Transverse colon (tissue), 4 donors: ENCODE data around the gene CFAP73. TPM values are rescaled to one million over a fixed set of nuclear protein-coding genes. Genes with fewer than 3 reads are reported as not detected.

Source experiments
- DNase-seq: peaks from one replicate; pipeline ENCODE4 v3.0.0-alpha.2; 2019
- H3K27ac ChIP-seq, 4 donors: fragments of 200-600 bp; sonication (generic); 2 replicates each; pipeline ENCODE4 v1.5.1; 2016 to 2018; ENCODE audit warnings: inconsistent platforms in 4 of 4
- H3K27me3 ChIP-seq: fragments of 200-600 bp; sonication (generic); 2 replicates; pipeline ENCODE4 v1.5.1; 2017; ENCODE audit warnings: inconsistent platforms
- H3K36me3 ChIP-seq, 4 donors: fragments of 200-600 bp; sonication (generic); 2 replicates each; pipeline ENCODE4 v1.5.1; 2017 to 2019; ENCODE audit warnings: inconsistent platforms in 4 of 4
- H3K4me1 ChIP-seq, 4 donors: fragments of 200-600 bp; sonication (generic); 2 replicates each; pipeline ENCODE4 v1.5.1; 2017 to 2020; ENCODE audit warnings: inconsistent platforms in 4 of 4
- H3K4me3 ChIP-seq, 4 donors: fragments of 200-600 bp; sonication (generic); 1 replicate in 1 of 4; 2 replicates in 3 of 4; pipeline versions ENCODE4 v1.5.1 to v1.6.1; 2017 to 2019; ENCODE audit warnings: inconsistent platforms in 4 of 4
- H3K9me3 ChIP-seq, 2 donors: fragments of 200-600 bp; sonication (generic); 2 replicates each; pipeline ENCODE4 v1.5.1; 2017 to 2019; ENCODE audit warnings: inconsistent platforms in 2 of 2
- CTCF ChIP-seq, 5 experiments: fragments of 200-600 bp in 3 of 5; fragments of 450-650 bp in 2 of 5; sonication (generic) in 3 of 5; IDR thresholded peaks; 1 replicate in 2 of 5; 2 replicates in 3 of 5; pipeline ENCODE4 v1.5.1; 2016 to 2017; ENCODE audit warnings: antibody characterized with exemption in 5 of 5, inconsistent platforms in 3 of 5, mild to moderate bottlenecking in 2 of 5, moderate library complexity in 1 of 5
- EP300 ChIP-seq: sonication (generic); formaldehyde crosslinking; IDR thresholded peaks from one replicate; pipeline ENCODE4 v1.6.1; 2017; ENCODE audit warnings: antibody characterized with exemption, low read depth
- POLR2A ChIP-seq: fragments of 450-650 bp; IDR thresholded peaks from one replicate; pipeline ENCODE4 v1.6.1; 2016; ENCODE audit warnings: antibody characterized with exemption, mild to moderate bottlenecking, moderate library complexity
- POLR2AphosphoS5 ChIP-seq, 3 donors: sonication (generic); formaldehyde crosslinking; IDR thresholded peaks; one replicate each; pipeline ENCODE4 v1.6.1; 2016; ENCODE audit warnings: antibody characterized with exemption in 3 of 3
- WGBS, 2 donors: methylation state at CpG; one replicate each; pipeline ENCODE4 v1.1.5; 2018; ENCODE audit warnings: low coverage in 1 of 2; 5-methylcytosine and 5-hydroxymethylcytosine counted together
- in situ Hi-C, 4 donors: fragments of 200-750 bp; cut with MboI; loops; one replicate each; pipeline versions ENCODE4 v1.15.0 to v1.15.1; 2017; ENCODE audit warnings: low sequenced_read_pairs in 3 of 4, low pct_ligation_motif_present in 1 of 4, low pct_unique_long_range_greater_than_20kb in 1 of 4
- intact Hi-C: fragments of 100-400 bp; cut with DNase I; formaldehyde crosslinking; loops from one replicate; pipeline ENCODE4 v1.15.1; 2023; ENCODE audit warnings: low total_unique reads
- total RNA-seq, 4 donors: library from RNA; depleted of rRNA; stranded (reverse); fragments of >200 nt; gene quantifications; one replicate each; pipeline ENCODE4 v1.1.0, GENCODE V29; 2016

CFAP73 gene
- total RNA-seq, 4 donors from 2014 or later = not detected

GRCh38 chr12:113180333-113180732 is 30.8 kb downstream of the CFAP73 start:
- TF ChIP-seq POLR2AphosphoS5 (IDR thresholded peaks at IDR 0.05) (no peak), CTCF (IDR thresholded peaks at IDR 0.05) (no peak), EP300 (no peak), POLR2A (no peak)
- intact Hi-C loops (no loop called here), in situ Hi-C loops (loop anchor here in 1 of 4 donors (25.0 kb wide), 1 partner anchor 157 kb away; the partner anchor contains the start of gene SLC8B1)
- whole genome bisulfite sequencing, 2 donors = 75 to 80% methylated on average over 1 to 4 of the region's 4 CpGs
- no peaks in the 10 kb centered on the region for H3K9me3 ChIP-seq
- no peak for DNase-seq
- peaks cover 0 to 15% (median 10%) of the 10 kb centered on the region in 4 donors for H3K4me1 ChIP-seq
- H3K27me3 ChIP-seq = no peaks in the 10 kb centered on the region
- H3K27ac ChIP-seq = no peak overlapping the region
- H3K36me3 ChIP-seq = peaks cover 0 to 48% (median 23%) of the 10 kb centered on the region in 4 donors
- no peak overlapping the region for H3K4me3 ChIP-seq

- Histone ChIP-seq H3K4me1 (peaks cover 6 to 24% (median 21%) of the 10 kb centered on the region in 4 donors), H3K27me3 (no peaks in the 10 kb centered on the region), H3K27ac (no peak overlapping the region), H3K4me3 (no peak overlapping the region), H3K36me3 (peaks cover 0 to 36% (median 18%) of the 10 kb centered on the region in 4 donors), H3K9me3 (no peaks in the 10 kb centered on the region)
- in situ Hi-C loops (loop anchor here in 1 of 4 donors (25.0 kb wide), 1 partner anchor 155 kb away; the partner anchor contains the start of gene SLC8B1), intact Hi-C loops (no loop called here)
- no peak for DNase-seq
- TF ChIP-seq CTCF (IDR thresholded peaks at IDR 0.05) (no peak), POLR2AphosphoS5 (IDR thresholded peaks at IDR 0.05) (no peak), POLR2A (no peak), EP300 (no peak)
- 87 to 90% methylated on average over 3 of the region's 3 CpGs for WGBS, 2 donors
These were observed 32.5 kb downstream of the CFAP73 start for GRCh38 chr12:113181975-113182374.

GRCh38 chr12:113183030-113183589 is 33.6 kb downstream of the CFAP73 start:
- DNase-seq = no peak
- WGBS, 2 donors = 80 to 92% methylated on average over 1 to 11 of the region's 11 CpGs
- H3K9me3 ChIP-seq = no peaks in the 10 kb centered on the region
- intact Hi-C loops = no loop called here
- in situ Hi-C loops = loop anchor here in 1 of 4 donors (25.0 kb wide), 1 partner anchor 154 kb away; the partner anchor contains the start of gene SLC8B1
- peaks cover 8 to 28% (median 26%) of the 10 kb centered on the region in 4 donors for H3K4me1 ChIP-seq
- no peak for TF ChIP-seq POLR2A
- TF ChIP-seq CTCF (IDR thresholded peaks at IDR 0.05) = no peak
- no peak for TF ChIP-seq POLR2AphosphoS5 (IDR thresholded peaks at IDR 0.05)
- TF ChIP-seq EP300 = no peak
- H3K36me3 ChIP-seq = peaks cover 0 to 25% (median 12%) of the 10 kb centered on the region in 4 donors
- no peaks in the 10 kb centered on the region for H3K27me3 ChIP-seq
- no peak overlapping the region for H3K27ac ChIP-seq
- no peak overlapping the region for H3K4me3 ChIP-seq

GRCh38 chr12:113184098-113184899 is 34.8 kb downstream of the CFAP73 start:
- TF ChIP-seq POLR2A (no peak), CTCF (IDR thresholded peaks at IDR 0.05) (no peak), POLR2AphosphoS5 (IDR thresholded peaks at IDR 0.05) (no peak), EP300 (no peak)
- H3K27me3 ChIP-seq = no peaks in the 10 kb centered on the region
- intact Hi-C loops (no loop called here), in situ Hi-C loops (loop anchor here in 1 of 4 donors (25.0 kb wide), 1 partner anchor 153 kb away; the partner anchor contains the start of gene SLC8B1)
- H3K27ac ChIP-seq = peak overlapping the region; percentile 94 to 100 (median 97)
- peaks cover 8 to 28% (median 26%) of the 10 kb centered on the region in 4 donors for H3K4me1 ChIP-seq
- H3K36me3 ChIP-seq = peaks cover 0 to 14% (median 7%) of the 10 kb centered on the region in 4 donors
- no peaks in the 10 kb centered on the region for H3K9me3 ChIP-seq
- 27% methylated on average over 26 of the region's 26 CpGs; no CpG with 5 or more reads in 1 of the 2 donors for WGBS, 2 donors
- no peak for DNase-seq
- peak overlapping the region; percentile 84 to 98 (median 92) for H3K4me3 ChIP-seq
